HCT116 (cell line): ENCODE data around the gene PDXK. TPM values are rescaled to one million over a fixed set of nuclear protein-coding genes. Genes with fewer than 3 reads are reported as not detected.

Source experiments
- ATAC-seq: fragments of 200-7000 bp; cut with Tn5 transposase; 2 replicates; pipeline ENCODE4 v1.9.1; 2020; ENCODE audit warnings: mild to moderate bottlenecking, moderate library complexity
- BruUV-seq: library from RNA; stranded (reverse); fragments of 400-500 nt; replicated peaks from 2 replicates; lab custom pipeline; 2021; lab: Mats Ljungman, UMichigan
- CTCF ChIA-PET: fragments of 300-600 bp; sonication (Branson Sonifier 250); formaldehyde crosslinking; loops from one replicate; lab custom pipeline; 2021; ENCODE audit warnings: antibody characterized with exemption; lab: Charles Lee
- POLR2A ChIA-PET: fragments of 300-600, 350-600 bp; sonication (Branson Sonifier 250); formaldehyde crosslinking; loops from one replicate; lab custom pipeline; 2021; ENCODE audit warnings: antibody characterized with exemption; lab: Charles Lee
- RAD21 ChIA-PET, 2 experiments: fragments of 300-600 bp; sonication (Branson Sonifier 250); formaldehyde crosslinking; loops; one replicate each; lab custom pipeline; 2023; ENCODE audit warnings: low total read pairs in 2 of 2; ENCODE audit not compliant: uncharacterized antibody in 2 of 2, unreplicated experiment in 2 of 2, low non-redundant PET in 1 of 2; lab: Charles Lee
- DNase-seq: peaks from one replicate; pipeline ENCODE4 v3.0.0-alpha.2; 2010; ENCODE audit warnings: low read depth, low spot score
- H2AFZ ChIP-seq: fragments of 200-600 bp; shearing (Covaris generic), sonication (generic); 2 replicates; pipeline ENCODE4 v1.6.1; 2017; ENCODE audit warnings: low read depth, mixed run types, mixed read lengths, antibody characterized with exemption, low read length; ENCODE audit not compliant: poor library complexity, severe bottlenecking
- H3K27ac ChIP-seq: 2 replicates; pipeline ENCODE4 v1.5.1; 2012; ENCODE audit warnings: low read depth, low read length
- H3K27me3 ChIP-seq: fragments of 200-600 bp; sonication (generic); 2 replicates; pipeline ENCODE4 v1.6.1; 2016; ENCODE audit warnings: mixed run types, low read length, mixed read lengths; ENCODE audit not compliant: insufficient read depth
- H3K36me3 ChIP-seq, 2 experiments: fragments of 200-500 bp in 1 of 2; fragments of 200-600 bp in 1 of 2; sonication (Bioruptor generic) in 1 of 2; sonication (generic) in 1 of 2; 2 replicates each; pipeline versions ENCODE4 v1.5.1 to v1.6.1; 2014 to 2016; ENCODE audit warnings: low read length in 2 of 2, inconsistent platforms in 1 of 2, mixed read lengths in 1 of 2, mixed run types in 1 of 2; ENCODE audit not compliant: insufficient read depth in 2 of 2, control insufficient read depth in 1 of 2
- H3K4me1 ChIP-seq, 2 experiments: fragments of 200-600 bp in 1 of 2; sonication (generic) in 1 of 2; 2 replicates each; pipeline versions ENCODE4 v1.5.1 to v1.6.1; 2012 to 2017; ENCODE audit warnings: low read length in 2 of 2, inconsistent platforms in 1 of 2, mild to moderate bottlenecking in 1 of 2, mixed read lengths in 1 of 2, mixed run types in 1 of 2, moderate library complexity in 1 of 2; ENCODE audit not compliant: insufficient read depth in 2 of 2, control insufficient read depth in 1 of 2
- H3K4me2 ChIP-seq: fragments of 200-600 bp; sonication (generic); 2 replicates; pipeline ENCODE4 v1.6.1; 2017; ENCODE audit warnings: mixed run types, low read length, mixed read lengths
- H3K4me3 ChIP-seq, 2 experiments: fragments of 200-600 bp in 1 of 2; sonication (generic) in 1 of 2; replicated peaks in 1 of 2; 2 replicates each; pipeline ENCODE4 v1.5.1; 2011 to 2016; ENCODE audit warnings: low read length in 2 of 2, control low read depth in 1 of 2, low read depth in 1 of 2, mild to moderate bottlenecking in 1 of 2, mixed read lengths in 1 of 2, mixed run types in 1 of 2
- H3K79me2 ChIP-seq: fragments of 200-600 bp; sonication (generic); 2 replicates; pipeline ENCODE4 v1.6.1; 2017; ENCODE audit warnings: mild to moderate bottlenecking, mixed run types, low read length, moderate library complexity, mixed read lengths; ENCODE audit not compliant: insufficient read depth
- H3K9ac ChIP-seq: fragments of 200-600 bp; sonication (generic); 2 replicates; pipeline ENCODE4 v1.6.1; 2016; ENCODE audit warnings: low read length, mixed read lengths
- H3K9me2 ChIP-seq: fragments of 200-600 bp; sonication (generic), shearing (Covaris generic); 2 replicates; pipeline ENCODE4 v1.6.1; 2017; ENCODE audit warnings: mixed run types, mild to moderate bottlenecking, moderate library complexity; ENCODE audit not compliant: insufficient read depth
- H3K9me3 ChIP-seq, 2 experiments: fragments of 200-500 bp in 1 of 2; fragments of 200-600 bp in 1 of 2; sonication (Bioruptor generic) in 1 of 2; sonication (generic) in 1 of 2; 2 replicates each; pipeline ENCODE4 v1.6.1; 2014 to 2017; ENCODE audit warnings: low read length in 2 of 2, mixed read lengths in 2 of 2, inconsistent platforms in 1 of 2, low read depth in 1 of 2, mild to moderate bottlenecking in 1 of 2, mixed run types in 1 of 2, moderate library complexity in 1 of 2; ENCODE audit not compliant: control insufficient read depth in 1 of 2, insufficient read depth in 1 of 2
- H4K20me1 ChIP-seq: fragments of 200-600 bp; sonication (generic), shearing (Covaris generic); 2 replicates; pipeline ENCODE4 v1.6.1; 2017; ENCODE audit warnings: mixed run types, mild to moderate bottlenecking, moderate library complexity; ENCODE audit not compliant: insufficient read depth
- CBX3 ChIP-seq: IDR thresholded peaks from 2 replicates; pipeline ENCODE4 v1.6.1; 2012; ENCODE audit warnings: low read depth
- EGR1 ChIP-seq: IDR thresholded peaks from 2 replicates; pipeline ENCODE4 v1.6.1; 2012; ENCODE audit warnings: low read depth
- EZH2 ChIP-seq: fragments of 200-600 bp; sonication (generic); IDR thresholded peaks from 2 replicates; pipeline ENCODE4 v1.6.1; 2017; ENCODE audit warnings: antibody characterized with exemption, mixed run types
- EZH2phosphoT487 ChIP-seq: fragments of 200-600 bp; IDR thresholded peaks from 2 replicates; pipeline ENCODE4 v1.6.1; 2018; ENCODE audit warnings: antibody characterized with exemption, borderline replicate concordance
- FOSL1 ChIP-seq: IDR thresholded peaks from 2 replicates; pipeline ENCODE4 v1.6.1; 2012; ENCODE audit warnings: low read depth
- JUND ChIP-seq: IDR thresholded peaks from 2 replicates; pipeline ENCODE4 v1.6.1; 2012
- MAX ChIP-seq: IDR thresholded peaks from 2 replicates; pipeline ENCODE4 v1.6.1; 2012
- POLR2A ChIP-seq: IDR thresholded peaks from 2 replicates; pipeline ENCODE4 v1.7.0; 2011; ENCODE audit warnings: borderline replicate concordance; ENCODE audit not compliant: insufficient read depth, insufficient read length; ENCODE audit errors: extremely low read depth
- POLR2AphosphoS5 ChIP-seq: IDR thresholded peaks from 2 replicates; pipeline ENCODE4 v1.6.1; 2011; ENCODE audit warnings: mild to moderate bottlenecking, low read depth, low read length, moderate library complexity
- REST ChIP-seq: IDR thresholded peaks from 2 replicates; pipeline ENCODE4 v1.6.1; 2012; ENCODE audit warnings: low read depth
- SP1 ChIP-seq: IDR thresholded peaks from 2 replicates; pipeline ENCODE4 v1.6.1; 2012; ENCODE audit warnings: low read depth
- SRF ChIP-seq: IDR thresholded peaks from 2 replicates; pipeline ENCODE4 v1.6.1; 2012; ENCODE audit warnings: low read depth
- TCF7L2 ChIP-seq: IDR thresholded peaks from 2 replicates; pipeline ENCODE4 v1.7.0; 2011; ENCODE audit warnings: borderline replicate concordance, inconsistent platforms; ENCODE audit not compliant: insufficient read depth, insufficient read length; ENCODE audit errors: extremely low read depth
- ZFX ChIP-seq: fragments of 450-650 bp; IDR thresholded peaks from 2 replicates; pipeline ENCODE4 v1.6.1; 2017
- ZNF274 ChIP-seq: fragments of 200-500 bp; sonication (Bioruptor generic); IDR thresholded peaks from 2 replicates; pipeline ENCODE4 v1.6.1; 2014; ENCODE audit warnings: mild to moderate bottlenecking, low read depth, low read length, inconsistent platforms
- intact Hi-C: fragments of 100-400 bp; cut with micrococcal nuclease; formaldehyde crosslinking; loops from 2 replicates; pipeline ENCODE4 v1.10.0; 2022
- total RNA-seq: library from RNA; stranded (reverse); gene quantifications from one replicate; pipeline ENCODE4 v1.2.1, GENCODE V29; 2021; ENCODE audit not compliant: unreplicated experiment
- TF ChIP-seq, protein P1 (sequence below): IDR thresholded peaks from 2 replicates; pipeline ENCODE4 v1.6.1; 2012

The PDXK gene
- total RNA-seq, 1 experiment from 2014 or later: 127 TPM

DNA sequence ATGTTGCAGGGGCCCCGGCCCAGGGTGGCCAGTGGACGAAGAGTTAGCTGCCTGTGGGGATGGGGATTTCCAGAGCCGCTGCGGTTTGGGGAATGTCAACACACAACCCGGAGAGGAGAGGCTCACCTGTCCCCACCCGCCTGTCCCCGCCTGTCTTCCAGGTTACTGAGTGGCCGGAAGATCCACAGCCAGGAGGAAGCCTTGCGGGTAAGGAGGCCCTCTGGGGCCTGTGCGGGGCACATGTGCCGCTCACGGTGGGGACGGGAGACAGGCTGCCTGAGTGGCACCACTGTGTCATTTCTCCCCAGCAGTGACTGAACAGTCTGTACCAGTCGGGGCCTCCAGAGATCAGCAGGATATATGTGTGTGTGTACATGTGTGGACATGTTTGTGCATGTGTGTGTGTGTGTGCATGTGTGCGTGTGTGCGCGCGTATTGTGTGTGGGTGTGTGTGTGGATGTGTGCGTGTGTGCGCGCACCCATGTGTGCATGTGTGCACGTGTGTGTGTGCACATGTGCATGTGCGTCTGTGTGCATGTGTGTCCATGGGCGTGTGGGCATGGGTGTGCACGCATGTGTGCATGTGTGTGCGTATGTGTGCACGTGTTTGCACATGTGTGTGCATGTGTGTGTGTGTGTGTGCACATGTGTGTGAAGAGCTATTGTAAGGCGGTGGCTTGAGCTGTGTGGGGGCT, 31.6 kb downstream of the PDXK start:
- BruUV-seq: no TSS peak
- TF ChIP-seq TCF7L2 (no peak), SRF (no peak)
- ChIA-PET RAD21 (no interaction called here), POLR2A (no interaction called here), CTCF (no interaction called here)
- Histone ChIP-seq H3K4me3 (no peak overlapping the region), H4K20me1 (no peaks in the 10 kb centered on the region), H3K4me1 (peaks cover 0 to 12% of the 10 kb centered on the region in 2 experiments; a peak in 2 of 4 replicates), H3K27ac (no peak overlapping the region), H3K9me2 (no peaks in the 10 kb centered on the region), H3K9ac (no peak overlapping the region), H3K79me2 (no peaks in the 10 kb centered on the region), H2AFZ (no peak overlapping the region), H3K27me3 (no peaks in the 10 kb centered on the region), H3K4me2 (no peak overlapping the region), H3K9me3 (no peaks in the 10 kb centered on the region), H3K36me3 (peaks cover 20 to 58% of the 10 kb centered on the region in 2 experiments; a peak in 3 of 4 replicates)
- no peak for DNase-seq
- ATAC-seq: no peak
- intact Hi-C loops: no loop called here

GRCh38 chr21:43751955-43752591, 33.1 kb downstream of the PDXK start:
- CTCF ChIA-PET: no interaction called here
- Histone ChIP-seq H3K9me3 (no peaks in the 10 kb centered on the region), H3K4me1 (peaks cover 0 to 12% of the 10 kb centered on the region in 2 experiments; a peak in 2 of 4 replicates), H3K4me2 (no peak overlapping the region), H3K27ac (no peak overlapping the region), H3K27me3 (no peaks in the 10 kb centered on the region), H3K9me2 (no peaks in the 10 kb centered on the region), H3K79me2 (no peaks in the 10 kb centered on the region), H2AFZ (no peak overlapping the region), H3K36me3 (peaks cover 21 to 64% of the 10 kb centered on the region in 2 experiments; a peak in 3 of 4 replicates), H3K9ac (no peak overlapping the region), H4K20me1 (no peaks in the 10 kb centered on the region), H3K4me3 (no peak overlapping the region)
- DNase-seq (no peak), ATAC-seq (no peak)
- intact Hi-C loops: no loop called here
- no TSS peak for BruUV-seq
- RAD21 ChIA-PET: no interaction called here
- POLR2A ChIA-PET: no interaction called here
- TF ChIP-seq ZNF274: no peak
- no peak for TF ChIP-seq ZFX
- no peak for TF ChIP-seq JUND
- no peak for TF ChIP-seq MAX
- TF ChIP-seq CBX3: no peak
- TF ChIP-seq, protein P1, sequence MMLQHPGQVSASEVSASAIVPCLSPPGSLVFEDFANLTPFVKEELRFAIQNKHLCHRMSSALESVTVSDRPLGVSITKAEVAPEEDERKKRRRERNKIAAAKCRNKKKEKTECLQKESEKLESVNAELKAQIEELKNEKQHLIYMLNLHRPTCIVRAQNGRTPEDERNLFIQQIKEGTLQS: no peak
- no peak for TF ChIP-seq FOSL1
- no peak for TF ChIP-seq EZH2
- no peak for TF ChIP-seq POLR2A
- TF ChIP-seq REST: no peak
- no peak for TF ChIP-seq SP1
- no peak for TF ChIP-seq POLR2AphosphoS5
- TF ChIP-seq EZH2phosphoT487: no peak
- no peak for TF ChIP-seq EGR1
